ENCODE data around the gene MGAT1.

Gene MGAT1

GRCh38 chr5:180797256-180798192 is 5.1 kb downstream of the MGAT1 start:
- Histone ChIP-seq H3K36me3 (replicated peaks) (peaks cover 5% of the 10 kb centered on the region), H3K27ac (no peak overlapping the region), H3K4me3 (ENCODE audit: low read depth, low read length) (no peak overlapping the region), H3K27me3 (replicated peaks) (no peaks in the 10 kb centered on the region)
- TF ChIP-seq, protein P1, sequence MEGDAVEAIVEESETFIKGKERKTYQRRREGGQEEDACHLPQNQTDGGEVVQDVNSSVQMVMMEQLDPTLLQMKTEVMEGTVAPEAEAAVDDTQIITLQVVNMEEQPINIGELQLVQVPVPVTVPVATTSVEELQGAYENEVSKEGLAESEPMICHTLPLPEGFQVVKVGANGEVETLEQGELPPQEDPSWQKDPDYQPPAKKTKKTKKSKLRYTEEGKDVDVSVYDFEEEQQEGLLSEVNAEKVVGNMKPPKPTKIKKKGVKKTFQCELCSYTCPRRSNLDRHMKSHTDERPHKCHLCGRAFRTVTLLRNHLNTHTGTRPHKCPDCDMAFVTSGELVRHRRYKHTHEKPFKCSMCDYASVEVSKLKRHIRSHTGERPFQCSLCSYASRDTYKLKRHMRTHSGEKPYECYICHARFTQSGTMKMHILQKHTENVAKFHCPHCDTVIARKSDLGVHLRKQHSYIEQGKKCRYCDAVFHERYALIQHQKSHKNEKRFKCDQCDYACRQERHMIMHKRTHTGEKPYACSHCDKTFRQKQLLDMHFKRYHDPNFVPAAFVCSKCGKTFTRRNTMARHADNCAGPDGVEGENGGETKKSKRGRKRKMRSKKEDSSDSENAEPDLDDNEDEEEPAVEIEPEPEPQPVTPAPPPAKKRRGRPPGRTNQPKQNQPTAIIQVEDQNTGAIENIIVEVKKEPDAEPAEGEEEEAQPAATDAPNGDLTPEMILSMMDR (IDR thresholded peaks at IDR 0.05; ENCODE audit: low read depth, low read length, missing control alignments) = no peak
- in situ Hi-C loops (cut with HindIII; ENCODE audit: low pct_ligation_motif_present, low sequenced_read_pairs) = no loop called here
- no peak for DNase-seq

DNA sequence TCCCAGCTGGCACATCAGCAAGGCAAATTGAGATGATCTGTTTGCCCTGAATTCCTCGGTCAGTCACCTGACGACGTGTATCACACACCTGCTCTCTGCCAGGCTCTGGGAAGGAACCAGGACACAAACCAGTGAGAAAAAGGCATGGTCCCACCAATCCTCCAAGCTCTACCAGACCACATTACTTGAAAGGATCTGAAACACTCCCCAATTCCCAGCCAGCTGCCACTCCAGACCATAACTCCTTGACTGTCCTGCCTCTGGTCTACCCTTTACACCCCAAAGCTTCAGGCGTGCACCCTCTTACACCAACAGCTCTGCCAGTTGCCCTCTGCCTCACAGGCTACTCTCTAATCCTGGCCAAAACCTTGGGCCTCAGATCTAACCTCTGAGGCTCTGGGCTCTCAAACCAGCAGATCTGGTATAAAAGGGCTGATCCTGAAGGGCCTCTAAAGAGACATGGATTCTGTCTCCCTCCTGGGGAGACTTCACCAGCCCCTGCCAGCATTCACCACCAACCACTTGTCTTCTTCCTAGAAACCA is 6.8 kb downstream of the MGAT1 start:
- no peak for DNase-seq
- in situ Hi-C loops (cut with HindIII; ENCODE audit: low pct_ligation_motif_present, low sequenced_read_pairs) = no loop called here
- no peak overlapping the region for H3K4me3 ChIP-seq (ENCODE audit: low read depth, low read length)
- TF ChIP-seq, protein P1 (IDR thresholded peaks at IDR 0.05; ENCODE audit: low read depth, low read length, missing control alignments) = no peak
- no peaks in the 10 kb centered on the region for H3K27me3 ChIP-seq (replicated peaks)
- H3K36me3 ChIP-seq (replicated peaks) = peaks cover 20% of the 10 kb centered on the region
- H3K27ac ChIP-seq = no peak overlapping the region

- Histone ChIP-seq H3K27me3 (replicated peaks) (no peaks in the 10 kb centered on the region), H3K4me3 (ENCODE audit: low read depth, low read length) (no peak overlapping the region), H3K27ac (no peak overlapping the region), H3K36me3 (replicated peaks) (peaks cover 40% of the 10 kb centered on the region)
- DNase-seq = no peak
- in situ Hi-C loops (cut with HindIII; ENCODE audit: low pct_ligation_motif_present, low sequenced_read_pairs) = no loop called here
- TF ChIP-seq, protein P1 (IDR thresholded peaks at IDR 0.05; ENCODE audit: low read depth, low read length, missing control alignments) = no peak
These were observed 9.7 kb downstream of the MGAT1 start for GRCh38 chr5:180792965-180793287.

GRCh38 chr5:180792287-180792964 is 10.2 kb downstream of the MGAT1 start:
- no peak for DNase-seq
- Histone ChIP-seq H3K36me3 (replicated peaks) (peaks cover 40% of the 10 kb centered on the region), H3K27me3 (replicated peaks) (no peaks in the 10 kb centered on the region), H3K27ac (no peak overlapping the region), H3K4me3 (ENCODE audit: low read depth, low read length) (no peak overlapping the region)
- in situ Hi-C loops (cut with HindIII; ENCODE audit: low pct_ligation_motif_present, low sequenced_read_pairs) = no loop called here
- TF ChIP-seq, protein P1 (IDR thresholded peaks at IDR 0.05; ENCODE audit: low read depth, low read length, missing control alignments) = no peak

DNA sequence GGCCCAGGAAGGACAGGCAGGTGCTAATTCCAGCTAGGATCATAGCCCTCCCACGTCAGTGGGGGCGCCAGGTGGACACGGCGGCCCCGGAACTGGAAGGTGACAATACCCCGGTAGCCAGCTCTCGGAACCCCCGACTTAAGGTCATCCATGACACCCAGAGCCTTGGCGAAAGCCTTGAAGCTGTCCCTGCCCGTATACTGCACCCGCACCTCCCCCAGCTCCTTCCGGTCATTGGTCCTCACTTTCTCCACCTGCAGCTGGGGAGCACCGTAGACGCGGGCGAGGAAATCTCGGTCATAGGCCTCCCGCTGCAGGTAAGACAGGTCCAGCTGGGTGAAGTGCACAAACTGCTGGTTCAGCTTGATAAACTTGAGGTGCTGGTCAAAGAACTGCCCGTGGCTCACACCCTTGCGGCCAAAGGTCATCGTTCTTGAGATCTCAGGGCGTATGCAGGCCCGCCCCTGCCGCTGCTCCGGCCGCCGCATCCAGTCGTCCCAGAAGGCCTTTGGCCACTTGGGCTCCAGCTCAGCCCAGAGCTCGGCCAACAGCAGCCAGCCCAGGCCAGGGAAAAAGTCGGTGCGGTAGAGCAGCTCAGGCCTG is 10.9 kb downstream of the MGAT1 start:
- Histone ChIP-seq H3K36me3 (replicated peaks) (peaks cover 40% of the 10 kb centered on the region), H3K27me3 (replicated peaks) (no peaks in the 10 kb centered on the region), H3K4me3 (ENCODE audit: low read depth, low read length) (no peak overlapping the region), H3K27ac (no peak overlapping the region)
- in situ Hi-C loops (cut with HindIII; ENCODE audit: low pct_ligation_motif_present, low sequenced_read_pairs) = no loop called here
- TF ChIP-seq, protein P1 (IDR thresholded peaks at IDR 0.05; ENCODE audit: low read depth, low read length, missing control alignments) = no peak
- no peak for DNase-seq
